GM13976 (cell line): Measurements from ENCODE around the gene GRID1.

Experiments
- DNase-seq: peaks from one replicate; pipeline ENCODE4 v3.0.0; 2012; ENCODE audit warnings: low spot score
- CTCF ChIP-seq: IDR thresholded peaks from 2 replicates; pipeline ENCODE4 v1.5.1; 2012; ENCODE audit warnings: borderline replicate concordance, mild to moderate bottlenecking; ENCODE audit not compliant: insufficient read depth; ENCODE audit errors: extremely low read depth, missing control alignments, control extremely low read depth
- in situ Hi-C: fragments of 300-500 bp; cut with MboI; formaldehyde crosslinking; loops from one replicate; pipeline ENCODE4 v1.12.0; 2022; ENCODE audit warnings: low sequenced_read_pairs, mixed read lengths, inconsistent platforms; ENCODE audit not compliant: unreplicated experiment

The GRID1 gene

DNA sequence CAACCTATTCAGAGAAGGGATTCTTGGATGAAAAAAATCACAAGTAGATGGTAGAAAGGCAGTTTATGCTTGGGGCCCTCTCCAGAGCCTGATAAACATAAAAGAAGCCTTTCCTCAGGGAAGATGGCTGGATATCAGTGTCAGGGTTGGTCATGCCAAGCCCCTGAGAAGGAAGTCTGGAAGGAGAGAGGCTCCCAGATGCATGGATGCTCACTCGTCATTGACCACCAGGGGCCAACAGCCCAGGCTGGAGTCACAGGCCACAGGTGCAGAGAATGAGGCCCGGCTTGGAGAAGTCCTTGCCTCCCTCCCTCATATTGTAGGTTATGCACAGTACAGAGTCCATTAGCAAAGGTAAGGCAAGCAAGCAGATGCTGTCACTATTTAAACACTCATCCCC, 506.7 kb downstream of the GRID1 start:
- in situ Hi-C loops, result no loop called here
- no peak for DNase-seq
- no peak for TF ChIP-seq CTCF

DNA sequence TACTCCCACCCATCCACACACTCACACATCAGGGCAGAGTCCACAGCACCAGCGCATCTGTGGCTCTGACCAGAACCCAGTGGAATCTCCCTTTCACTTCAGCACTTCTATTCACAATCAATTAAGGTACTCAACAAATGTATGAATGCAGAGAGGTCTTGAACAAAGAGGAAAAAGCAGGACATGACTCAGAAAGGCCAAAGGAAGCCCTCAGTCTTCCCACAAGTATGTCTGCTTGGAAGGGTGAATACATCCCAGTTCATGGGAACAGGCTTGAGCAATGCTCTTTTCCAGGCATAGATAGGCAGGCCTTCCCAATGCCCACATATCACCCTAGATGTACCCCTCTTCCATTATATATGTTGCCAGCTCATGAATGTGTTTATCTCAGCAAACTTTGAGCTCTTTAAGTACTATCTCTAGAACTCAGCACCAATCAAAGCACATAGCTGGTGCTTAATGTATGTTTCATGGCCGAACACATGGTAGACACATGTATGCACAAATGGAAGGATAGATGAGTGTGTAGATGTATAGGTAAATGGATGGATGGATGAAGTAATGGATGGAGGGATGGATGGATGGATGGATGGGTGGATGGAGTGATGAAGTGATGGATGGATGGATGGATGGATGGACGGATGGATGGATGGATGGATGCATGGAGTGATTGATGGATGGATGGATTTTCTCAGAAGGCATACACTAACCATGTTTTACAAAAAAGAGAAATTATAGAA, 507.6 kb downstream of the GRID1 start:
- no peak for TF ChIP-seq CTCF
- in situ Hi-C loops, result no loop called here
- no peak for DNase-seq

DNA sequence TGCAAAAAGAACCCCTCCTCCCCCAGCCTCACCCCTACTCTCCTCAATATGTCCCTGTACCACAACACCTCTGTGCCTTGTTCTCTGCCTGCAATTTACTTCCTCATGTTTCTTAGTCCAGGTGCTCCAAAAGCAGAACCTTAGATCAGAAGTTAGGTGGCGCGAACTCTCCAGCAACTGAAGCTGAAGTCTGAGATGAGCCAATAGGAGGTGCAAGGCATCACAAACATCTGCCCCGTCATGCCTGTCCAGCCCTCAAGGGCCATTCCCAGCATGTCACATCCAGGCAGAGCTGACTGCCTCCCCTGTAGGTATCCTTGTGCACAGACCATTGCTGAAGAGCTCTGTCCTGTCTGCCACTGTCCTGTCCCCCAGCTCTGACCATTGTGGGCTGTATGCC, 508.8 kb downstream of the GRID1 start:
- in situ Hi-C loops, result no loop called here
- TF ChIP-seq CTCF, result no peak
- DNase-seq, result no peak

DNA sequence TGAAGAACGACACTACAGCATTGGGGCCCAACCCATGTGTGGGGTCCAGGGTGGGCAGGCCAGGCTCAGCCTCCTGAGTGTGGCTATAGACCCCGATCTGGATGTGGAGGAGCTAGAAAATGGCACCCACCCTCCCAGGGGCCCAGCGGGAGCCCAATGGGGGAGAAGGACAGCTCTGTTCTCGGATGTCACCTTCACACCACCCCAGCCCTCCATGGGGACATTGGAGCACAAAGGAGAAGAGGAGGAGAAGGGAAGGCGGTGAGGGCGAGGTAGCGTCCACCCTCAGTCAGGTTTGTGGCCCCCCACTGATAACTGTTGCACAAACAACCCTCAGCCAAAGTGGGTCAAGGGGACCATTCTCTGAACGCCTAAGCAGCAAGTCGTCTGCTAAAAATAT, 509.3 kb downstream of the GRID1 start:
- no peak for DNase-seq
- in situ Hi-C loops, result no loop called here
- TF ChIP-seq CTCF, result no peak

- in situ Hi-C loops, result no loop called here
- no peak for DNase-seq
- no peak for TF ChIP-seq CTCF
These were observed 514.7 kb downstream of the GRID1 start for GRCh38 chr10:85851934-85852333.

DNA sequence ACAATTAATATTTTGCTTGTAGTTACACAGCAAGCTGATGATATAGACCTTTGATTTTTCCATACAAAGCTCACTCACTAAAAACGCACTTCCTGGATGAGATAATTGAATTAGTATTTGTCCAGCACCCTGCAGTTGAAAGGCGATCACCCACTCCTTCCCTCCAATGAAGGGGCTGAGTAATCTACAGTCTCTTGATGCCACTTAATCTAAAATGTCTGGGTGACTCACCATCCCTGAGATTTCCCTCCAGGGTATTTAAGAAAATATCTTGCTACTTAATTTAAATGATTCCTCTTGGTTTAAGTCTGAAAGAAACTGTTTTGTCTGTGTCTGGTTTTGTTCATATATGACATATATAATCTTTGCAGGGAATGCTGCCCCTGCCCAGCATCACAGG, 515.3 kb downstream of the GRID1 start:
- in situ Hi-C loops, result no loop called here
- DNase-seq, result no peak
- TF ChIP-seq CTCF, result no peak

DNA sequence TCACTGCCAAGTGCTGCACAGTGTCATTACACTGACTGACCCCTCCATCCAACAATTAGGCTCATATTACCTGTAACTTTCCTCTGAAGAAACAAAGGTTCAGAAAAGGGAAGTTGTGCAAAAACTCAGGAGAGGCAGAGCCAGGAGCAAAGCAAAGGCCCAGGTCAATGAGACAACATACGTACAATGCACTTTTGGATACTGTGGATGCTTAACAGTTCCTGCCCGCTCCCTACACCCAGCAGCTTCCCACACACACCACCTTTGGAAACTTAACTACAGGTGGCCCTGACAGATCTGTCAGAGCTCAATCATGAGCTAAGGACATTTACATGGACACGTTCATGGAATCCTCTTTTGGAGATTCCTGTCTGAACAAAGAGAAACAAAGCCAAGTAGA, 515.9 kb downstream of the GRID1 start:
- in situ Hi-C loops, result no loop called here
- TF ChIP-seq CTCF, result no peak
- DNase-seq, result no peak
